Measurements from ENCODE around the gene ARHGAP4.
A peak's percentile ranks its signal among the peaks of the same experiment; 100 is the strongest.

Gene ARHGAP4

DNA sequence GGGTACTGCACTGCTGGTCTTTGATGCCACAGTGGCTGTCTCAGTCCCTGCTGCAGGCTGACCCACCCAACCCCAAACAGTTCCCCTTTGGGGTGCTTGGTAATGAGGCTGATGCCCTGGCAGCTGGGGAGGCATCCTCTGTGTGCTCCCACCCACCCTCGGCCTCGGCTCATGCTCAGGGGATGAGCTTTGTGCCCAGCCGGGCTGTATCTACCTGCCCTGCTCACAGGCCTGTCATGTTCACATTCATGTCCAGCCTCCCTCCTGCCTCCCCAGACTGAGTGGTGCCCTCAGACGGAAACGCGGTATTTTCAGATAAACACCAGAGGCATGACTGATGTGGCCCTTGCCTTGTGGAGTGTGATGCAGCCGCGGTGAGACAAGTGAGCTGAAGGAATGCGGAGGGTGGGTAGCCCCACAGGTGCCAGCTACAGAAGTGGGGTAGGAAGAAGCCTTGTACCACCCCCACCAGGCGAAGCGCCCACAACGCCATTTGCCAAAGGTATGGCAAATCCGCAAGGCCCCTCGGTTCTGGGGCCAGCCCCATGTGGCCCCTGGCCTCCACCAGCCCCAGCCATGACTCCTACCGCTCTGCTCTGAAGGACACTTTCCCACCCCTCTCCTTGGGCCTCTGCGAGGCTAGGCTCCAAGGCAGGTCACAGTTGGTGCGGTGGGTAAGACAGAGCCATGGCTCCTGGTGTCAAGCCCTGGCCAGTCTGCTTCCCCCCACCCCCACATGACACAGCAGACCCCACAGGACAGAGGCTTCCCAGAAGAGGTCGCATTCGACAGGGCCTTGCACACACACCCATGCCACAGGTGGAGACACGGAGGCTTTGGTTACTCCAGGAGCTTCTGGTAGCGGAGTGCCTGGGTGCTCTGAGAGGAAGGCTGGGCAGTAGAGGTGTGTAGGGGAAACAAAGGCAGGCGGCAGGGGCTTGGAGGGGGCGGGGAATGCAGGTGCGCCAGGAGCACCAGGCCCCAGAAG, 20.2 kb upstream of the ARHGAP4 start:
- intact Hi-C loops (cut with micrococcal nuclease) = no loop called here
- H3K4me3 Mint-ChIP-seq = no peak overlapping the region

DNA sequence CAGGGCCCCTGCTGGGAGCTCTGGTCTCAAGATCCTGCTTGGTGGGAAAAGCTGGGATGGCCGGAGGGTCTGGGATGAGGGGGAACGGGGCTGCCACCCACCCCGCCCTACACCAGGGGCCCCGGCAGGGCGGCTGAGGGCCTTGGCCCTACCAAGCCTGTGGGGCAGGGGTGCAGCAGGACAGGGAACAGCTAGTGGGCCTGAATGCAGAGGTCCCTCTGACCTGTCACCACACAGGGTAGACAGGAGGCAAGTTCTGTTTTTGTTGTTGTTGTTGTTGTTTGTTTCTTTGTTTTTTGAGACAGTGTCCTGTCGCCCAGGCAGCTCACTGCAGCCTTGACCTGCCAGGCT, 18.7 kb upstream of the ARHGAP4 start:
- peaks cover 66% of the 10 kb centered on the region for H3K4me1 Mint-ChIP-seq (ENCODE audit: low read depth)
- peaks cover 67% of the 10 kb centered on the region for H3K36me3 Mint-ChIP-seq (ENCODE audit: low read depth)
- no peaks in the 10 kb centered on the region for H3K9me3 Mint-ChIP-seq
- H3K27me3 Mint-ChIP-seq = no peaks in the 10 kb centered on the region
- peak overlapping the region; percentile 98 for H3K4me3 Mint-ChIP-seq
- H3K27ac Mint-ChIP-seq = peak overlapping the region; percentile 90
- intact Hi-C loops (cut with micrococcal nuclease) = no loop called here

More for the DNA sequence above, 20.2 kb upstream of the ARHGAP4 start:
- Mint-ChIP-seq H3K27ac (peak overlapping the region; percentile 47), H3K9me3 (no peaks in the 10 kb centered on the region), H3K4me1 (ENCODE audit: low read depth) (peaks cover 61% of the 10 kb centered on the region), H3K36me3 (ENCODE audit: low read depth) (peaks cover 68% of the 10 kb centered on the region), H3K27me3 (no peaks in the 10 kb centered on the region)

DNA sequence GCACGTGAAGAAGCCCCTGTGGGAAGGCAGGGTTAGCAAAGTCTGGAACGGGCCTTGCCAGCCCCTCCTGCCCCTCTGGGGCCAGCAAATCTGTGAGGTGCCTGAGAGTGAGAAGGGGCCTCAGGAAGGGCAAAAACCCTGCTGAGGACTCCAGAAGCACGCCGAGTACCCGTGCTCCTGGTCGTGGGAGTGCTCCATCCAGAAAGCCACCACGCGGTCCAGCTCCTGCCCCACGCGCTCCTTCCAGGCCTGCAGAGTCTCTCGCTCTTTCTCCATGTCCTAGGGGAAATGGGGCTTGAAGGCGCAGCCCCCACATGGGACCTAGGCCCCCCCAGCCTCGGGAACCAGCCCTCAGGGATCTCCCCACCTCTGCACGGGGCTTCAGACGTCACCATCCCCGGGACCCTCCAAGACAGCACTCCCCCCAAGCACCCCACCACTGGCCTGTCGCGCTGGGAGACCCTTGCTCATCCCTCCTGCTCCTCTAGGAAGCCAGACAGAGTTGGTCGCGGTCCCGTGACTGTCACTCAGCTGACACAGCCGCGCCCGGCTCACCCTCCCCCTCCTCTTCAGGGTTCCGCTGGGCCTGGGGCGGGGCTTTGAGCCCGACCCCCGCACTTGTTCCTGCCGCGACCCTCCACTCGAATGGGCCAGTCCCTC, 18.2 kb upstream of the ARHGAP4 start, which contains the start of gene RENBP:
TSS of gene RENBP (minus strand) at position 504 of the 660 bp plus-strand sequence. CDS start at position 471, 33 bp downstream.
- Mint-ChIP-seq H3K4me3 (peak within 1 kb of the TSS; percentile 98), H3K27me3 (no peaks in the 10 kb centered on the region), H3K9me3 (no peaks in the 10 kb centered on the region), H3K4me1 (ENCODE audit: low read depth) (peaks cover 66% of the 10 kb centered on the region), H3K36me3 (ENCODE audit: low read depth) (peaks cover 67% of the 10 kb centered on the region), H3K27ac (peak within 1 kb of the TSS; percentile 90)
- intact Hi-C loops (cut with micrococcal nuclease) = no loop called here

DNA sequence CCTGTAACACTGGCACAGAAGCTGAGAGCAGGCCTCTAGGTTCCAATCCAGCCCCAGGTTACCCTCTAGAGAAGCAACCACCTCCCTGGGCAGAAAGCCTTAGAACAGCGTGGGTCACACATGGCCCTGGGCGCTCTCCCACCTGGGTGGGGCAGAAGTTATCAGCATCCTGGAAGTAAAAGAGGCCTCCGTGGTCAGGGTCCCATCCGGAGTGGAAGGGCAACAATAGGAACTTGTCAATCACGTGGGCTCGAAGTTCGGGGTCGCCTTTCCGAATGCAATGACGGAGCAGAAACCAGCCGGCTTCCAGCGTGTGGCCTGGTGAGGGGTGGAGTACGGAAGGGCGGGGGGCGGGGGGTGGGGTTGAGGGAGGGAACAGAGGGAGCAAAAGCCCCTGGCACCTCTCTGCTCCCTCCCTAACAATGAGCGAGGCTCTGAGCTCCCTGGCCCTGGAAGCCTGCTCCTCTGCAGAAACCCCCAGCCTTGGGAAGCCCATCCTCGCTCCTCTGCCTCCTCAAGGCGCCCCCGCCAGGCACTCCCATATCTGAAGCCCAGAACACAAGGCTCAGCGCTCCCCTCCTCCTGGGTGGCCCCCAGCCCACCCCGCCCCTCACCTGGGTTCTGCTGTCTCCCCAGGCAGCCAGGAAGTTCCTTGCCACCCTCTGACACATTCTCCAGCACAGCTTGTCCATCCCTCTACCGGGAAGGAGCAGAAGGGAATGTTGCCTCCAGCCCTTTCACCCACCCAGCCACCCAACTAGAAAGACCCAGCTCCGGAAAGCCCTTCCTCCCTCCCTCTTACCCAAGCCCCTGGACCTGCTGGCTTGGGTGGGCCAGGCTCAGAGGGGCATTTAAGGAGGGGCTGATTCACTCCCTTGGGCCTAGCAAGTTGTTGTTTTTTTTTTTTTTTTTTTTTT, 15.5 kb upstream of the ARHGAP4 start:
- no peak overlapping the region for H3K27ac Mint-ChIP-seq
- peak overlapping the region; percentile 98 for H3K4me3 Mint-ChIP-seq
- intact Hi-C loops (cut with micrococcal nuclease) = no loop called here
- no peaks in the 10 kb centered on the region for H3K9me3 Mint-ChIP-seq
- H3K4me1 Mint-ChIP-seq (ENCODE audit: low read depth) = peaks cover 52% of the 10 kb centered on the region
- H3K27me3 Mint-ChIP-seq = no peaks in the 10 kb centered on the region
- H3K36me3 Mint-ChIP-seq (ENCODE audit: low read depth) = peaks cover 62% of the 10 kb centered on the region

DNA sequence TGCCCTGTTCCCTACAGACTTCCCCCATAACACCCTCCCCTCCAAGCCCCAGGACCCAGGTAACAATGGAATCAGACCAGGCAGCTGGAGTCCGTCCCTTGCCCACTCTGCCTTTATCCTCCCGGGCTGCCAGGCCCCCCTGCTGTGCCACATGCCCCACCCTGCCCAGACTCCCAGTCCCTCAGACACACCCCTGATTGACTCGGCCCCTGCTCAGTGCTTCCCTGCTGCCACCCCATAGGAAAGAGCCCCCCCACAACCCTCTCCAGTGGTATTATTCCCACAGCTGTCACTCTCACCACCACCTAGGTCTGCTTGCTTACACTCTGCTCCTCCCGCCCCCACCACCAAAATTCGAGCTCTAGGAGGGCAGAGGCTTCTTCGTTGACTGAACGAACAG, 13.5 kb upstream of the ARHGAP4 start:
- Mint-ChIP-seq H3K27ac (no peak overlapping the region), H3K27me3 (no peaks in the 10 kb centered on the region), H3K4me3 (peak overlapping the region; percentile 34), H3K9me3 (no peaks in the 10 kb centered on the region), H3K4me1 (ENCODE audit: low read depth) (peaks cover 52% of the 10 kb centered on the region), H3K36me3 (ENCODE audit: low read depth) (peaks cover 63% of the 10 kb centered on the region)
- intact Hi-C loops (cut with micrococcal nuclease) = no loop called here

DNA sequence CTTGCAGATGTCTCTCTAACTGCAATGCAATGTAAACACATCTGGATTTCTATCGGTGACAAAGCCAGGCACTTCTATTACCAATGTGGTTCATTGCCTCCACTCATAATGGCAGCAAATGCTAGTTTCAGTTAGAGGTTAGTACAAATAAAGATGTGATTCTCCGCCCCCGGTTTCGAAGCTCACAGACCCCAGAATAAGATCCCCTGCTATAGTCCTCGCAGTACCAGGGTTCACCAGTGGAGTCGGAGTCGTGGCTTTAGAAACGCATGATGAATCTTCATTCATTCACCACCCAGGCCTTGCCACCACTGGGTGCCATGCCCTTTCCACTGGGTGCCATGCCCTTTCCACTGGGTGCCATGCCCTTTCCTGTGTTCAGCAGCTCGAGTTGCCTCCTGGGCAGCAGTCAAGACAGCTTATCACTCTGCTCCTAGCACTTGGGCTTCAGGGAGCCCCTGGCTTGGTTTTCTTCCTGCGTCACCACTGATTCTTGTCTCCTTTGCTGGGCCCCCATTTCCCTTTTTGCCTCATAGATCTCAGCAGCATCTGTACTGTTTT, 12.2 kb upstream of the ARHGAP4 start:
- Mint-ChIP-seq H3K4me1 (ENCODE audit: low read depth) (peaks cover 51% of the 10 kb centered on the region), H3K27ac (no peak overlapping the region), H3K36me3 (ENCODE audit: low read depth) (peaks cover 62% of the 10 kb centered on the region), H3K27me3 (no peaks in the 10 kb centered on the region), H3K4me3 (no peak overlapping the region), H3K9me3 (no peaks in the 10 kb centered on the region)
- intact Hi-C loops (cut with micrococcal nuclease) = no loop called here

DNA sequence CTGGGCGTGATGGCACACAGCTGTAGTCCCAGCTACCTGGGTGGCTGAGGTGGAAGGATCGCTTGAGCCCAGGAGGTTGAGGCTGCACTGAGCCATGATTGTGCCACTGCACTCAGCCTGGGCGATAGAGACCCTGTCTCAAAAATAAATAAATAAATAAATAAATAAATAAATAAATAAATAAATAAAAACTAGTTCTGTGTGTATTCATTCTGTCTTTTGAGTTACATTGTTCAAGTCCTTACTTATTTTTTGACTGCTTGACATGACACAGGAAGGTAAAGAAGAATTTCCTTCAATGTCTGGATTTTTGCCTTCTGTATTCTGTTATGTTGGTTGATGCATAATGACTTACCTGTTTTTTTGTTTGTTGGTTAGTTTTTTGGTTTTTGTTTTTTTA, 11.0 kb upstream of the ARHGAP4 start:
- H3K27ac Mint-ChIP-seq = no peak overlapping the region
- intact Hi-C loops (cut with micrococcal nuclease) = no loop called here

DNA sequence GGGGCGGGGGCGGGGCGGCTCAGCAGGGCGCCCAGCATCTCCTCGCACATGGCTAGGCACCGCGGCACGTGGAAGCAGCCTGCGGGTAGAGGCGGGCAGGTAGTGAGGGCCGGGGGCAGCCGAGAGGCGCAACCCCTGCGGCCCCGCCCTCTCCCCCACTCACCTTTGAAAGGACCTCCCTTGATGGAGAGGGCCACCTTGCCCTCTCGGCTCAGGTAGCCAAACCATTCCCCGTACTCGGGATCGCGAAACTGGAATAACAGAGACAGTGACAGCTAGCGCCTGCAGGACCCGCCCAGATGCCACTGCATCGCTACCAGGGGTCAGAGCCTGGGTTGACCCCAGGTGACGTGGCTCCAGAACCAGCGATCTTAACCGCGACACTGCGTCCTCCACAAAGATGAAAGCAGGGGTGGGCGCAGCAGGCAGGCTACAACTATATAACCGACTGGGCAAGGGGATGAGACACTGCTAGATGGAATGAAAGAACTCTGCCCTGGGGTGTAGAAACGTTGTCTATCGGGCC, 9.3 kb upstream of the ARHGAP4 start:
- intact Hi-C loops (cut with micrococcal nuclease) = no loop called here
- H3K27me3 Mint-ChIP-seq = no peaks in the 10 kb centered on the region
- H3K36me3 Mint-ChIP-seq (ENCODE audit: low read depth) = peaks cover 67% of the 10 kb centered on the region
- no peaks in the 10 kb centered on the region for H3K9me3 Mint-ChIP-seq
- no peak overlapping the region for H3K27ac Mint-ChIP-seq
- peak overlapping the region; percentile 50 for H3K4me3 Mint-ChIP-seq
- H3K4me1 Mint-ChIP-seq (ENCODE audit: low read depth) = peaks cover 45% of the 10 kb centered on the region

More for the DNA sequence above, 11.0 kb upstream of the ARHGAP4 start:
- Mint-ChIP-seq H3K4me1 (ENCODE audit: low read depth) (peaks cover 40% of the 10 kb centered on the region), H3K4me3 (no peak overlapping the region), H3K36me3 (ENCODE audit: low read depth) (peaks cover 62% of the 10 kb centered on the region), H3K9me3 (no peaks in the 10 kb centered on the region), H3K27me3 (no peaks in the 10 kb centered on the region)

DNA sequence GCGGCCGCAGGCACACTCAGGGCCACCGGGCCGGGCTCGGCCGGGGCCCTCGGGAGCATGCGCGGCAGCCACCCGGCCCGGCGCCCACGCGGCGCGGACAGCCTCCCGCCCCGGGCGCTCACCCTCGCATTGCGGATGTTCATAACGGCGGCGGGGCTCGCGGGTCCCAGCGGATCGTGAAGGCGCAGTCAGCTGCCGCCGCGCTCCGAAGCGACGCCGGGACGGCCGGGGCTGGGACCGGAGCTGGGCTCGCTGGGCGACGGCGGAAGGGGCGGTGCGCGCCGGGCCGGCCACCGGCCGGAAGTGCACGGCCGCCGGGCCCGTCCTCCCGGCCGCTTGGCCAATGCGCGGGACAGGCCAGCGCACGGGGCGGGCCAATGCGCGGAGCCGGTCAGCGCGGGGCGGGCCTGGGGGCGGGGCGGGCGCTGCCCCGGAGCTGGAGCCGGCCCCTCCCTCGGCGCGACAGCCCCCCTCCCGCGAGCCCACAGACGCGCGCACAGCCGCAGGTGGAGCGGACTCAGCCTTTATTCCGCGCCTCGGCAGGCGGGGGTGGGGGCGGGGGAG, 8.8 kb upstream of the ARHGAP4 start, which contains the start of gene NAA10:
TSS of gene NAA10 (minus strand) at position 276 of the 564 bp plus-strand sequence. CDS start at position 143, 133 bp downstream.
- peaks cover 45% of the 10 kb centered on the region for H3K4me1 Mint-ChIP-seq (ENCODE audit: low read depth)
- no peaks in the 10 kb centered on the region for H3K27me3 Mint-ChIP-seq
- intact Hi-C loops (cut with micrococcal nuclease) = no loop called here
- H3K4me3 Mint-ChIP-seq = peak within 1 kb of the TSS; percentile 81
- no peaks in the 10 kb centered on the region for H3K9me3 Mint-ChIP-seq
- peak within 1 kb of the TSS; percentile 77 for H3K27ac Mint-ChIP-seq
- peaks cover 67% of the 10 kb centered on the region for H3K36me3 Mint-ChIP-seq (ENCODE audit: low read depth)

DNA sequence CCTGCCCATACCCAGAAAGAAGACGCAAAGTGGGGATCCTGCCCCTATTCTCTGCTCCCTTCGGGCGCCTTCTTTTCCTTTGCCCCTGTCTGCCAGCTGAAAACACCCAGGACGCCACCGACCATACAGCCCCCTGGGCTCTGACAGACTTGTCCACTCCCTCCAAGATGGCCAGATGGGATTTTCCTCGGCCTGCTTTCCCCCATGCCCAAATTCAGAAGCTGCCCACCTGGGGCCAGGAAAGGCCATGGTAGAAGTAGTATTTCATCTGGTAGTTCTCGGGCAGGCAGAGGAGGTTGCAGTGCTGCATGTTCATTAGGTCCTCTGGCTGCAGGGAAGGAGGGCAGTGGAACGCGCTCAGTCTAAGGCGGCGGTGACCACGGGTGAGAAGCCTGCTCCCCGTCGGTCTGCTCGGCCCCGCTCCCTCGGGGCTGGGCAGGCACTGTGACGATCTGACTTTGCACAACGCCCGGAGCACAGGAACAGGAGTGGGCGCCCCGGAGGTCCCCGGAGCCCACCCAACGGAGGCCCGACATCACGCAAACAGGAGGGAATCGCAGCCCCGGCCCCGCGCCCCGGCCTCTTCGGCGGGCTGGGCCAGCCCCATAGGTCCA, 8.2 kb upstream of the ARHGAP4 start:
- Mint-ChIP-seq H3K4me1 (ENCODE audit: low read depth) (peaks cover 44% of the 10 kb centered on the region), H3K27me3 (no peaks in the 10 kb centered on the region), H3K9me3 (no peaks in the 10 kb centered on the region), H3K4me3 (peak overlapping the region; percentile 81), H3K36me3 (ENCODE audit: low read depth) (peaks cover 67% of the 10 kb centered on the region), H3K27ac (peak overlapping the region; percentile 77)
- intact Hi-C loops (cut with micrococcal nuclease) = no loop called here

DNA sequence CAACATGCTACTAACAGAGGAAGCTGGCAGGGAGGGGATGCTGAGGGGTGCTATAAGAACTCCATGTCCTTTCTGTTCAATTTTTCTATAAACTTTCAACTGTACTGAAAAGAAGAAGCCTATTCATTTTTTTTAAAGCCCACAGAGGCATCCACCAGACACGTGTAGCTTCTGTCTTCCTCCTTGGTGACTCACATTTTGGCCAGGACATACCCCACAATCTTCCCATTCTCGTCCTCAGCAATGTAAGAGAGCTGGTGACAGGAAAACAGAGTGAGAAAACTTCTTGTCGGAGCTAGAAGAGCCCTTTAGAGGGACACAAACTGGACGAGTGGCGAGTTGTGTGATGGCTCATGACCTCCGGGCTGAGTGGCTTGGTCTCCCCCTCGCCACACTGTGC, 7.7 kb upstream of the ARHGAP4 start:
- peaks cover 64% of the 10 kb centered on the region for H3K36me3 Mint-ChIP-seq (ENCODE audit: low read depth)

GRCh38 chrX:153932220-153932915, 6.3 kb upstream of the ARHGAP4 start:
- intact Hi-C loops (cut with micrococcal nuclease) = no loop called here
- no peaks in the 10 kb centered on the region for H3K9me3 Mint-ChIP-seq
- H3K27ac Mint-ChIP-seq = no peak overlapping the region

More for the DNA sequence above, 7.7 kb upstream of the ARHGAP4 start:
- intact Hi-C loops (cut with micrococcal nuclease) = no loop called here
- Mint-ChIP-seq H3K9me3 (no peaks in the 10 kb centered on the region), H3K4me1 (ENCODE audit: low read depth) (peaks cover 46% of the 10 kb centered on the region), H3K27me3 (no peaks in the 10 kb centered on the region), H3K4me3 (peak overlapping the region; percentile 81), H3K27ac (peak overlapping the region; percentile 77)

More at GRCh38 chrX:153932220-153932915, 6.3 kb upstream of the ARHGAP4 start:
- Mint-ChIP-seq H3K36me3 (ENCODE audit: low read depth) (peaks cover 60% of the 10 kb centered on the region), H3K4me1 (ENCODE audit: low read depth) (peaks cover 45% of the 10 kb centered on the region), H3K27me3 (no peaks in the 10 kb centered on the region), H3K4me3 (no peak overlapping the region)
